ENCODE data around the gene MTF2.

GRCh38 chr1:93142161-93142560, 63.1 kb downstream of the MTF2 start:
- TF ChIP-seq POLR2A (IDR thresholded peaks at IDR 0.05) (no peak), CTCF (IDR thresholded peaks at IDR 0.05 in 8 of 11, conservative IDR thresholded peaks at IDR 0.05 in 3 of 11) (no peak), POLR2AphosphoS5 (IDR thresholded peaks at IDR 0.05) (no peak)
